A673 (cell line): ENCODE measurements around the gene RAB2B. TPM values are rescaled to one million over a fixed set of nuclear protein-coding genes. Genes with fewer than 3 reads are reported as not detected.

ENCODE experiments used
- BruUV-seq: library from RNA; stranded (reverse); fragments of 400-500 nt; replicated peaks from 2 replicates; lab custom pipeline; 2021; lab: Mats Ljungman, UMichigan
- CTCF ChIA-PET: fragments of 300-600 bp; sonication (Branson Sonifier 250); formaldehyde crosslinking; loops from one replicate; lab custom pipeline; 2022; ENCODE audit warnings: antibody characterized with exemption; lab: Charles Lee
- POLR2A ChIA-PET: fragments of 300-600 bp; sonication (Branson Sonifier 250); formaldehyde crosslinking; loops from one replicate; lab custom pipeline; 2022; ENCODE audit warnings: antibody characterized with exemption; ENCODE audit not compliant: low non-redundant PET; lab: Charles Lee
- DNase-seq: peaks from one replicate; pipeline ENCODE4 v3.0.0-alpha.2; 2015; ENCODE audit warnings: low spot score
- H3K27ac ChIP-seq: fragments of 200-600 bp; sonication (generic); 2 replicates; pipeline ENCODE4 v1.5.1; 2016; ENCODE audit warnings: mixed run types, low read depth, mild to moderate bottlenecking, mixed read lengths, antibody characterized with exemption, low read length; ENCODE audit not compliant: poor library complexity, severe bottlenecking
- H3K27me3 ChIP-seq: fragments of 200-600 bp; sonication (generic); replicated peaks from 2 replicates; pipeline ENCODE4 v1.6.1; 2017; ENCODE audit warnings: mixed run types, low read depth, mild to moderate bottlenecking, mixed read lengths, antibody characterized with exemption, low read length; ENCODE audit not compliant: insufficient read depth, poor library complexity
- H3K36me3 ChIP-seq: fragments of 200-600 bp; sonication (generic); 2 replicates; pipeline ENCODE4 v1.6.1; 2016; ENCODE audit warnings: mixed run types, mild to moderate bottlenecking, mixed read lengths, antibody characterized with exemption, low read length; ENCODE audit not compliant: insufficient read depth, poor library complexity, severe bottlenecking
- H3K4me1 ChIP-seq: fragments of 200-600 bp; sonication (generic); 2 replicates; pipeline ENCODE4 v1.6.1; 2017; ENCODE audit warnings: mixed run types, mild to moderate bottlenecking, mixed read lengths, antibody characterized with exemption, low read length; ENCODE audit not compliant: insufficient read depth, poor library complexity, severe bottlenecking
- H3K4me3 ChIP-seq: fragments of 200-600 bp; sonication (generic); 2 replicates; pipeline ENCODE4 v1.5.1; 2016; ENCODE audit warnings: low read depth, mixed run types, mild to moderate bottlenecking, mixed read lengths, low read length; ENCODE audit not compliant: poor library complexity, severe bottlenecking
- H3K9me3 ChIP-seq: fragments of 200-600 bp; sonication (generic); 2 replicates; pipeline ENCODE4 v1.6.1; 2016; ENCODE audit warnings: mixed run types, low read depth, mild to moderate bottlenecking, mixed read lengths, antibody characterized with exemption, low read length; ENCODE audit not compliant: poor library complexity, severe bottlenecking
- CTCF ChIP-seq: fragments of 300-800, 200-600 bp; sonication (generic); conservative IDR thresholded peaks from 2 replicates; pipeline ENCODE4 v1.5.1; 2017; ENCODE audit warnings: low read depth, mild to moderate bottlenecking, antibody characterized with exemption, low read length, moderate library complexity, mixed read lengths
- EZH2 ChIP-seq: fragments of 200-600 bp; sonication (generic); IDR thresholded peaks from 2 replicates; pipeline ENCODE4 v1.6.1; 2017; ENCODE audit warnings: borderline replicate concordance, low read depth, mild to moderate bottlenecking, mixed read lengths, antibody characterized with exemption, low read length; ENCODE audit not compliant: poor library complexity, severe bottlenecking
- intact Hi-C: fragments of 100-400 bp; cut with micrococcal nuclease; formaldehyde crosslinking; loops from one replicate; pipeline ENCODE4 v1.10.0; 2022; ENCODE audit not compliant: unreplicated experiment
- total RNA-seq: library from RNA; stranded (reverse); gene quantifications from 2 replicates; pipeline ENCODE4 v1.2.3, GENCODE V29; 2021

The RAB2B gene
- total RNA-seq, 1 experiment from 2014 or later, result 37.1 TPM

GRCh38 chr14:21505012-21505553, 28.3 kb upstream of the RAB2B start:
- CTCF ChIA-PET, result no interaction called here
- POLR2A ChIA-PET, result no interaction called here
- no peak overlapping the region for H3K27ac ChIP-seq

GRCh38 chr14:21503376-21503775, 26.6 kb upstream of the RAB2B start:
- Histone ChIP-seq H3K27me3 (no peaks in the 10 kb centered on the region), H3K36me3 (peaks cover 71% of the 10 kb centered on the region), H3K4me3 (no peak overlapping the region), H3K27ac (no peak overlapping the region), H3K9me3 (no peaks in the 10 kb centered on the region), H3K4me1 (no peaks in the 10 kb centered on the region)
- ChIA-PET CTCF (no interaction called here), POLR2A (no interaction called here)
- TF ChIP-seq CTCF (no peak), EZH2 (no peak)
- no TSS peak for BruUV-seq
- intact Hi-C loops, result no loop called here
- no peak for DNase-seq

More at GRCh38 chr14:21505012-21505553, 28.3 kb upstream of the RAB2B start:
- TF ChIP-seq EZH2 (no peak), CTCF (no peak)
- no TSS peak for BruUV-seq
- Histone ChIP-seq H3K36me3 (peaks cover 63% of the 10 kb centered on the region), H3K4me1 (peaks cover 2% of the 10 kb centered on the region), H3K9me3 (no peaks in the 10 kb centered on the region), H3K27me3 (no peaks in the 10 kb centered on the region), H3K4me3 (no peak overlapping the region)
- no peak for DNase-seq
- intact Hi-C loops, result no loop called here

GRCh38 chr14:21501568-21501967, 24.8 kb upstream of the RAB2B start:
- peaks cover 76% of the 10 kb centered on the region for H3K36me3 ChIP-seq
- no peaks in the 10 kb centered on the region for H3K9me3 ChIP-seq
- ChIA-PET CTCF (interaction anchor here (0.7 kb wide), 1 partner anchor 55 kb away, joined by 5 read pairs; no protein-coding TSS in a partner anchor), POLR2A (interaction anchor here (0.6 to 0.7 kb wide), 4 partner anchors 9 to 218 kb away, joined by 3 to 15 read pairs (median 6); partner anchors contain the start of gene METTL3)
- H3K4me3 ChIP-seq, result no peak overlapping the region
- DNase-seq, result no peak
- H3K27ac ChIP-seq, result no peak overlapping the region
- intact Hi-C loops, result no loop called here
- no peaks in the 10 kb centered on the region for H3K4me1 ChIP-seq
- TF ChIP-seq CTCF, result no peak
- TF ChIP-seq EZH2, result no peak
- no peaks in the 10 kb centered on the region for H3K27me3 ChIP-seq
- BruUV-seq, result no TSS peak
